BLaER1 (cell line): ENCODE data around the gene CREBRF.

ENCODE experiments used
- H3K27ac ChIP-seq: shearing (Covaris generic); formaldehyde crosslinking; 2 replicates; pipeline ENCODE4 v1.8.1; 2022
- H3K27me3 ChIP-seq: shearing (Covaris generic); formaldehyde crosslinking; 2 replicates; pipeline ENCODE4 v1.8.1; 2022
- H3K36me3 ChIP-seq: shearing (Covaris generic); formaldehyde crosslinking; 2 replicates; pipeline ENCODE4 v1.8.1; 2022
- H3K4me1 ChIP-seq: shearing (Covaris generic); formaldehyde crosslinking; 2 replicates; pipeline ENCODE4 v1.8.1; 2022
- H3K4me2 ChIP-seq: shearing (Covaris generic); formaldehyde crosslinking; 2 replicates; pipeline ENCODE4 v1.8.1; 2022
- H3K4me3 ChIP-seq: shearing (Covaris generic); formaldehyde crosslinking; 2 replicates; pipeline ENCODE4 v1.8.1; 2022
- H3K9ac ChIP-seq: shearing (Covaris generic); formaldehyde crosslinking; 2 replicates; pipeline ENCODE4 v1.8.1; 2022
- H3K9me3 ChIP-seq: shearing (Covaris generic); formaldehyde crosslinking; 2 replicates; pipeline ENCODE4 v1.8.1; 2022
- H4K20me1 ChIP-seq: shearing (Covaris generic); formaldehyde crosslinking; 2 replicates; pipeline ENCODE4 v1.8.1; 2022
- Cebpa-rat ChIP-seq: shearing (Covaris generic); IDR thresholded peaks from 2 replicates; pipeline ENCODE4 v1.8.1; 2022

Gene CREBRF

DNA sequence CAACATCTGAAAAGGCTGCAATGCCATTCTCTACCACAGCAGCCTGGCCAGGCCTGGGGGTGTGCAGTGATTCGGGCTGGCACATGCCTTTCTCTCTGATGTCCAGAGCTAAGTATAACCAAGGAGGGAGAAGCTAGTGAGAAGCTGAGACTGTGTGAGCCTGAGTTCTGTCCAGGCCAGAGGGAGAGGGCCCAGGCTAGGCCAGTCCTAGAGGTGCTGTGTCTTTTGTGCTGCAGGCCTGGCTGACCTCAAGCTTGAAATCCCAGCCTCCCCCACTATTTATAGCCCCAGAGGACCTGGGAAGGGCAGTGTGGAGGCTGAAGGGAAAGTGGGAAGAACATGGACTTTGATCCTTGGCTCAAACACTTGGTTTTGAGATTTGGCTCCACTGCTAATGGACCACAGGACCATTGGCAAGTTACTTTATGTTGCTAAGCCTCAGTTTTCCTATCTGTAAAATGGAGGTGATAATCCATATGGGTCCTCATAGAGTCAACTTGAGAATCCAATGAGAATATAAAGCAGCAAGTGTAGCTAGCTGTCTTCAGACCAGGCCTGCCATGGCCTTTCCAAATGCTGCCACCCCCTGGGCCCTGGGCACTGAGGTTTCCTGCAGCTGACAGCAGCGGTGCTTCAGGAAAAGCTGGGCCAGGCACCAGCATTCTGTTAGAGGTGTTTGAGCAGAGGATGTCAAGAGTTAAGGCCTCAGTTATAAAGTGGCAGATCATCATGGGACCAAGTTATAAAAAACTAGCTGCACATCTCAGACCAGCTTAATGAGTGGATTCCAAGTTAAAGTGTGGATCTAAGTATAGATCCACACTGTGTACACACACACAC, 109.2 kb downstream of the CREBRF start:
- Histone ChIP-seq H3K4me1 (no peaks in the 10 kb centered on the region), H3K27ac (no peak overlapping the region), H3K27me3 (no peaks in the 10 kb centered on the region), H3K4me2 (no peak overlapping the region), H3K4me3 (no peak overlapping the region), H4K20me1 (no peaks in the 10 kb centered on the region), H3K36me3 (peaks cover 52% of the 10 kb centered on the region), H3K9me3 (no peaks in the 10 kb centered on the region), H3K9ac (no peak overlapping the region)
- no peak for TF ChIP-seq Cebpa-rat

GRCh38 chr5:173172166-173172565, 116.0 kb downstream of the CREBRF start:
- Histone ChIP-seq H3K27ac (no peak overlapping the region), H3K9me3 (no peaks in the 10 kb centered on the region), H3K4me2 (no peak overlapping the region), H3K4me1 (no peaks in the 10 kb centered on the region), H3K27me3 (no peaks in the 10 kb centered on the region), H3K36me3 (no peaks in the 10 kb centered on the region), H4K20me1 (no peaks in the 10 kb centered on the region), H3K9ac (no peak overlapping the region), H3K4me3 (no peak overlapping the region)
- TF ChIP-seq Cebpa-rat: no peak

GRCh38 chr5:173175523-173175922, 119.4 kb downstream of the CREBRF start:
- Histone ChIP-seq H3K4me2 (no peak overlapping the region), H3K4me1 (no peaks in the 10 kb centered on the region), H3K27me3 (no peaks in the 10 kb centered on the region), H3K9me3 (peaks cover 4% of the 10 kb centered on the region), H3K4me3 (no peak overlapping the region), H3K27ac (no peak overlapping the region), H3K36me3 (no peaks in the 10 kb centered on the region), H3K9ac (no peak overlapping the region), H4K20me1 (no peaks in the 10 kb centered on the region)
- no peak for TF ChIP-seq Cebpa-rat

DNA sequence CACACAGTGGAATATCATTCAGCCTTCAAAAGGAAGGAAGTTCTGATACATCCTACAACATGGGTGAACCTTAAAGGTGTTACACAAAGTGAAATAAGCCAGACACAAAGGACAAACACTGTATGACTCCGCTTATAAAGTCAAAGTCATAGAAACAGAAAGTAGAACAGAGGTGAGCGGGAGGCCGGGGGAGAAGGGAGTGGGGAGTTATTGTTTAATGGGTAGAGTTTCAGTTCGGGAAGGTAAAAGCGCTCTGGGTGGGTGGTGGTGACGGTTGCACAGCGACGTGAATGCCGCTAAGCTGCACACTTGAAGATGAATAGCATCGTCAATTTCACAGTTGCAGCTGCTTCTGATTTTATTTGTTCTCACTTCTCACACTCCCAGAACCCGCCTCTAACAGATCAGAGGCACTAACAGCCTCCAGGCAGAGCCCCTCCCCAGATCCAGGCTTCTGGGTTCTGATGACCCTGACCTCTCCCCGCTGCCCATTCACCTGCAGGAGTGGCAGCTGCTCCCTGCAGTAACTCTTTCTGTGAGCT, 122.3 kb downstream of the CREBRF start:
- Histone ChIP-seq H3K4me2 (no peak overlapping the region), H3K4me3 (no peak overlapping the region)
- TF ChIP-seq Cebpa-rat: no peak

GRCh38 chr5:173180331-173180730, 124.2 kb downstream of the CREBRF start:
- no peak for TF ChIP-seq Cebpa-rat

More for the DNA sequence above, 122.3 kb downstream of the CREBRF start:
- Histone ChIP-seq H3K9ac (no peak overlapping the region), H3K27me3 (no peaks in the 10 kb centered on the region), H3K9me3 (peaks cover 5% of the 10 kb centered on the region), H4K20me1 (no peaks in the 10 kb centered on the region), H3K4me1 (no peaks in the 10 kb centered on the region), H3K27ac (no peak overlapping the region), H3K36me3 (no peaks in the 10 kb centered on the region)

DNA sequence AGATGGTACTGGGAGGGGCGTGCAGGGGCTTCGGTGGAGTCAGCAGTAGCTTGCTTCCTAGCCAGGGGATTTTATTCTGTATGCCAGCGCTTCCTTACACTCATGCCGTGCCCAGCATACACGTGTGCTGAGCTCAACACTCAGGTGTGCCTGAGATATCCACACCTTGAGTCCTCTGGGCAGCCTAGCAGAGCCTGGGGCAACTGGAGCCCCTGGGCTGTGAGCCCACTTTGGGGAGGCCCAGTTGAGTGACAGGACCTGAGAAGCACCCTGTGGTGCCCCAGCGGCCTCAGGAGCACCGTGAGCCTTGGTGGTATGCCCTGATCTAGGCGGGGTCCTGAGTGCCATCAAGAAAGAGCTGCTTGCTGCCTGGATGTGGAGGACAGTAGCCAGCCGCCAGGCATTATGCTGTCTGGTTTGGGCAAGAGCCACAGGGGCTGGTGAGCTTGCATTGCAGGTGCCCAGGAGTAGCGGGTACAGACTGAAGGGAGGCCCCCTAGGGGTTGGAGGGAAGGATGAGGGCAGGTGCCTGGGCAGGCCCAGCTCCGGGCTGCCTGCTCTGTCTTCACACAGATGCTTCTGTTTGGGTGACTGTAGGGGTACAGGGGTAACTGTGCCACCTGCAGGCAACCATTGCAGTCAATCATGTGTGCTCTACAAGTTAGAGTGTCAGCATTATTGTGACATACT, 131.0 kb downstream of the CREBRF start:
- Histone ChIP-seq H3K4me3 (no peak overlapping the region), H3K36me3 (no peaks in the 10 kb centered on the region), H3K27ac (no peak overlapping the region), H3K4me1 (no peaks in the 10 kb centered on the region), H3K27me3 (no peaks in the 10 kb centered on the region), H3K9ac (no peak overlapping the region), H3K4me2 (no peak overlapping the region), H3K9me3 (no peaks in the 10 kb centered on the region), H4K20me1 (no peaks in the 10 kb centered on the region)
- TF ChIP-seq Cebpa-rat: no peak

More at GRCh38 chr5:173180331-173180730, 124.2 kb downstream of the CREBRF start:
- Histone ChIP-seq H3K4me2 (no peak overlapping the region), H3K4me1 (no peaks in the 10 kb centered on the region), H3K9ac (no peak overlapping the region), H3K9me3 (peaks cover 5% of the 10 kb centered on the region), H3K4me3 (no peak overlapping the region), H4K20me1 (no peaks in the 10 kb centered on the region), H3K27me3 (no peaks in the 10 kb centered on the region), H3K36me3 (no peaks in the 10 kb centered on the region), H3K27ac (no peak overlapping the region)

DNA sequence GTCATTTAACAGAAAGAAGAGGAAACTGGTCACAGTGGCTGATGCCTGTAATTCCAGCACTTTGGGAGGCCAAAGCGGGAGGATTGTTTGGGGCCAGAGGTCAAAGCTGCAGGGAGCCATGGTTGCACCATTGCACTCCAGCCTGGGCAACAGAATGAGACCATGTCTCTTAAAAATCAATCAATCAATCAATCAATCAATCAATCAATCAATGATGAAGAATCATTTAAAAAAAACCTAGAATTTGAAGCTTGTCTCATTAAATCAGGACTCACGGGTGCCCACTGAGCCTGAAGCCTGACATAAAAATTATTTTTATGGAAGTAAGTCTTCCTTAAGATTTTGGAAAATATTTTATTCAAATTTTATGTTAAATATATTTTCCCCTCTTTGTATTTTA, 132.1 kb downstream of the CREBRF start:
- H3K27ac ChIP-seq: no peak overlapping the region
- H3K4me1 ChIP-seq: no peaks in the 10 kb centered on the region
- no peak for TF ChIP-seq Cebpa-rat
- no peak overlapping the region for H3K4me2 ChIP-seq
- no peak overlapping the region for H3K9ac ChIP-seq
- H3K9me3 ChIP-seq: no peaks in the 10 kb centered on the region
- H3K36me3 ChIP-seq: no peaks in the 10 kb centered on the region
- no peaks in the 10 kb centered on the region for H3K27me3 ChIP-seq
- H4K20me1 ChIP-seq: no peaks in the 10 kb centered on the region
- no peak overlapping the region for H3K4me3 ChIP-seq
